Ovary (tissue), 9 donors: ENCODE results near the gene BRD7. TPM values are rescaled to one million over a fixed set of nuclear protein-coding genes. Genes with fewer than 3 reads are reported as not detected.
A peak's percentile ranks its signal among the peaks of the same experiment; 100 is the strongest.

Experiments
- DNase-seq, 5 donors: peaks; one replicate each; pipeline ENCODE4 v3.0.0-alpha.2; 2019 to 2020
- H3K27ac ChIP-seq, 2 donors: fragments of 200-600 bp; one replicate each; pipeline versions ENCODE4 v1.5.1 to v1.8.0; 2019 to 2022
- H3K27me3 ChIP-seq: fragments of 200-600 bp; one replicate; pipeline ENCODE4 v1.8.0; 2022
- H3K36me3 ChIP-seq: fragments of 200-600 bp; sonication (generic); one replicate; pipeline ENCODE4 v1.5.1; 2019
- H3K4me1 ChIP-seq: one replicate; pipeline ENCODE4 v1.8.1; 2013; ENCODE audit warnings: mild to moderate bottlenecking, moderate library complexity; ENCODE audit not compliant: insufficient read depth
- H3K4me3 ChIP-seq: fragments of 200-600 bp; sonication (generic); one replicate; pipeline ENCODE4 v1.5.1; 2017
- H3K9me3 ChIP-seq, 2 donors: fragments of 200-600 bp in 1 of 2; sonication (generic) in 1 of 2; one replicate each; pipeline versions ENCODE4 v1.5.1 to v1.8.1; 2013 to 2019; ENCODE audit warnings: mild to moderate bottlenecking in 1 of 2, moderate library complexity in 1 of 2
- EP300 ChIP-seq: sonication (generic); formaldehyde crosslinking; IDR thresholded peaks from one replicate; pipeline ENCODE4 v1.6.1; 2017; ENCODE audit warnings: antibody characterized with exemption
- POLR2A ChIP-seq: fragments of 450-650 bp; IDR thresholded peaks from one replicate; pipeline ENCODE4 v1.6.1; 2017; ENCODE audit warnings: antibody characterized with exemption, mild to moderate bottlenecking, moderate library complexity
- WGBS, 3 donors: extraction: QIAGEN DNeasy Blood & Tissue Kit in 1 of 3; methylation state at CpG; one replicate each; pipeline versions ENCODE4 v1.1.5 to v1.1.7; 2013 to 2017; 5-methylcytosine and 5-hydroxymethylcytosine counted together
- intact Hi-C, 4 donors: fragments of 100-400 bp; cut with DNase I; formaldehyde crosslinking; loops; one replicate each; pipeline versions ENCODE4 v1.11.0 to v1.15.1; 2022 to 2023
- polyA plus RNA-seq, 2 donors: library from polyadenylated mRNA; stranded (reverse); fragments of 200-250 nt in 1 of 2; fragments of 350-450 nt in 1 of 2; fragmentation: Illumina TruSeq in 1 of 2; extraction: RNeasy Lipid Tissue Mini Kit (QIAGEN cat#74804) in 1 of 2; gene quantifications; one replicate each; pipeline ENCODE4 v1.2.3, GENCODE V29; 2013 to 2014
- total RNA-seq, 7 donors: library from RNA; depleted of rRNA in 2 of 7; stranded (reverse); fragments of >200 nt in 2 of 7; fragmentation: NEBNext Ultra II Directional in 3 of 7; extraction: Animal tissue kit (Norgen Biotek cat#: 25700) in 3 of 7; gene quantifications; one replicate each; pipeline versions ENCODE4 v1.1.0 to v1.2.4, GENCODE V29; 2016 to 2023
- TF ChIP-seq, protein P1 (sequence below), 3 donors: fragments of 450-650 bp in 2 of 3; fragments of 200-600 bp in 1 of 3; IDR thresholded peaks; one replicate each; pipeline versions ENCODE4 v1.5.1 to v1.8.0; 2016 to 2022; ENCODE audit warnings: antibody characterized with exemption in 3 of 3, mild to moderate bottlenecking in 1 of 3
- donor health status: DM: no; HTN: no; CAD: no; lungs with moderate emphysema.
- donor health status: DM: no; HTN: no; CAD: no.
- donor health status: Bipolar disorder and iron deficiency.
- donor health status: DM: yes; HTN: yes; CAD: no.
- donor health status: DM: no; HTN: no; CAD: no.
- donor health status: DM: yes; HTN: yes; CAD: no.

BRD7 gene
- total and polyA plus RNA-seq, 9 donors, result 30.0 to 75.1 (median 53.5) TPM

DNA sequence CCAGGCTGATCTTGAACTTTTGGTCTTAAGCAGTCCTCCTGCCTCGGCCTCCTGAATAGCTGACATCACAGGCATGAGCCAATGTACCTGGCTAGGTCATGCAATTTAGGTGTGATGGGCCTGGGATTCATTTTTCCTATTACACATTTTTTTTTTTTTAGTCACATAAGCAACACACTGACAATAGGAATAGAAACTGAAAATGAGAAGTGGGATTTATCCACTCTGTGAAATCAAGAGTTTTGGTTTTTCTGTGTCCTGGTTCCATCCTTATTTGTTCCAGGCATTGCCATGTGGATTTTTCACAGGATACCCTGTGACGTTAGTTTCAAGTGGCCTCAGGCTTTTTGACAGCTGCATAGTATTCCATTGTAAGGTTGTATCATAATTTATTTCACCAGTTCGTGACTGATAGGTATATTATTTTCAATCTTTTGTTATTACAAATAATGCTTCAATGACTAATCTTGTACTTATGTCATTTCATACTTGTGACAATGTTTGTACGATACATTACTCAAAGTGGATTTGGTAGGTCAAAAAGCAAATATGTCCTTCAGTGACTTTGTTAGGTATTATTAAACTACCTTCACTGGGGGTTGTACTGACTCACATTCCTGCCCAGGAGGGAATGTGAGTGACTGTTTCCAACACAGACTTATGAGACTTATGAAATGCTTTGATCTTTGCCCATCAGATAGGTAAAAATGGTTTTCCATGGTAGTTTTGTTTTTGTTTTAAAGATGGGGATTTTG, 91.8 kb downstream of the BRD7 start:
- WGBS, 3 donors, result 92 to 94% (median 94%) methylated on average over 4 of the region's 4 CpGs
- intact Hi-C loops, result no loop called here
- TF ChIP-seq, protein P1, sequence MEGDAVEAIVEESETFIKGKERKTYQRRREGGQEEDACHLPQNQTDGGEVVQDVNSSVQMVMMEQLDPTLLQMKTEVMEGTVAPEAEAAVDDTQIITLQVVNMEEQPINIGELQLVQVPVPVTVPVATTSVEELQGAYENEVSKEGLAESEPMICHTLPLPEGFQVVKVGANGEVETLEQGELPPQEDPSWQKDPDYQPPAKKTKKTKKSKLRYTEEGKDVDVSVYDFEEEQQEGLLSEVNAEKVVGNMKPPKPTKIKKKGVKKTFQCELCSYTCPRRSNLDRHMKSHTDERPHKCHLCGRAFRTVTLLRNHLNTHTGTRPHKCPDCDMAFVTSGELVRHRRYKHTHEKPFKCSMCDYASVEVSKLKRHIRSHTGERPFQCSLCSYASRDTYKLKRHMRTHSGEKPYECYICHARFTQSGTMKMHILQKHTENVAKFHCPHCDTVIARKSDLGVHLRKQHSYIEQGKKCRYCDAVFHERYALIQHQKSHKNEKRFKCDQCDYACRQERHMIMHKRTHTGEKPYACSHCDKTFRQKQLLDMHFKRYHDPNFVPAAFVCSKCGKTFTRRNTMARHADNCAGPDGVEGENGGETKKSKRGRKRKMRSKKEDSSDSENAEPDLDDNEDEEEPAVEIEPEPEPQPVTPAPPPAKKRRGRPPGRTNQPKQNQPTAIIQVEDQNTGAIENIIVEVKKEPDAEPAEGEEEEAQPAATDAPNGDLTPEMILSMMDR (IDR thresholded peaks at IDR 0.05), result no peak
- TF ChIP-seq POLR2A (no peak), EP300 (no peak)
- H3K36me3 ChIP-seq, result no peaks in the 10 kb centered on the region
- H3K27ac ChIP-seq, result no peak overlapping the region
- DNase-seq, result peak in 1 of 5 donors; percentile 1
- no peaks in the 10 kb centered on the region for H3K4me1 ChIP-seq
- no peaks in the 10 kb centered on the region for H3K9me3 ChIP-seq
- no peaks in the 10 kb centered on the region for H3K27me3 ChIP-seq
- H3K4me3 ChIP-seq, result no peak overlapping the region

DNA sequence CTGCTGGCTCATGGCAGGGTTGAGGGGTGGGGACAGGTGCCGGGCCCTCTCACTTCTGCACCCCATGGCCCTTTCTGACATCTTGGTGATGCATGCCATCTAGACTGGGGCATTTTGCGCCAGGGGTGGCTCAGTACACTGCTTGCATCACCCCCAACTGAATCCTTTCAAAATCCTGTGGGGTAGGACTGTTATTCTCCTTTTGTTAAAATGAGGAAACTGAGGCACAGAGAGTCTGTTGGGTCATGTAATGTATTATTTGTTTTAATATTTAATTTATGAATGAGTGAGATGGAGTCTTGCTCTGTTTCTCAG, 92.5 kb downstream of the BRD7 start:
- WGBS, 3 donors, result 95 to 100% (median 97%) methylated on average over 2 of the region's 2 CpGs
- intact Hi-C loops, result no loop called here
- Histone ChIP-seq H3K27me3 (no peaks in the 10 kb centered on the region), H3K4me3 (no peak overlapping the region), H3K4me1 (no peaks in the 10 kb centered on the region), H3K9me3 (no peaks in the 10 kb centered on the region), H3K36me3 (no peaks in the 10 kb centered on the region), H3K27ac (no peak overlapping the region)
- TF ChIP-seq POLR2A, result no peak
- no peak for TF ChIP-seq EP300
- TF ChIP-seq, protein P1 (IDR thresholded peaks at IDR 0.05), result no peak
- peak in 1 of 5 donors; percentile 29 for DNase-seq

DNA sequence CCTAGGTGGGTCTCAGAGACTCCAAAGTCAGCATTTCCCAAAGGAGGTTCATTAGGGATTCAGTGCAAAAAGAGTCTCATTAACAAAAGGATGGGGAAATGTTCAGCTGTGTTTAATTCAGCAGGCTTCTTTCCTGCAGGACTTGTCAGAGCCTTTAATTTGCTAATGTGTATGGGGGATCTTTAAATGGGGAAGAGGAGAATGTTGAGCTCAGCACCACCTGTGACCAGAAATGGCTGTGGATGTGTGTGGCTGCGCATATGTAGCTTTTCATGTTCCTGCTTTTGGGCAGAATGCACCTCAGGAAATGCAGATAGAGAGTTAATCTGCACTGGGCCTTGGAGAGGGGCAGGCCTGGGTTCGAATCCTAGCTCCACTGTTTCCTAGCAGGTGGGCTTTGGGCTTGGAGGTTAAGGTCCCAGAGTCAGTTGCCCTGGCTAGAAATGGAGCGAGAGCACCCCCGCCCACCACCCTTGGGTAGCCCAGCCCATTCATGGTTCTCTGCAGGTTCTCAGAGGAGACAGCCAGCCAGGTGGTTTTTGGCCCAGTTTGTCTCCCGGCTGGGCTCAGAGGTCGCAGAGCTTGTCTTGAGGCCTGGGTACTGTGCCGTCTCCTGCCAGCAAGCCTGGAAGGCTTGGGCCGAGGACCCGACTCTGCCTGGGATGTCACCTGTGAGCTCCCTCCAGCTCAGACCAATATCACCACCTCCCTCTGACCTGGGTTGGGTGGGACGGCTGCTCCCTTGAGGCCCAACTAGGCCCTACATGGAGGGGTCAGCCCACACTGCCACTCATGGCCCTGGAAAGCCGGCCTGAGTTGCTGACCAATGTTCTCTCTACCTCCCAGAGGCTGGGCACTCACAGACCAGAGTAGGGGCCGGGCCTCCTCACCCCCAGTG, 93.1 kb downstream of the BRD7 start:
- 81 to 83% (median 83%) methylated on average over 11 to 12 of the region's 12 CpGs for WGBS, 3 donors
- no peak overlapping the region for H3K27ac ChIP-seq
- peak in 3 of 5 donors; percentile 6 to 25 (median 6) for DNase-seq
- intact Hi-C loops, result no loop called here
- H3K9me3 ChIP-seq, result no peaks in the 10 kb centered on the region
- no peaks in the 10 kb centered on the region for H3K36me3 ChIP-seq
- no peak for TF ChIP-seq POLR2A
- TF ChIP-seq, protein P1 (IDR thresholded peaks at IDR 0.05), result no peak
- no peak for TF ChIP-seq EP300
- H3K4me1 ChIP-seq, result no peaks in the 10 kb centered on the region
- H3K27me3 ChIP-seq, result no peaks in the 10 kb centered on the region
- H3K4me3 ChIP-seq, result no peak overlapping the region

- no peaks in the 10 kb centered on the region for H3K4me1 ChIP-seq
- H3K9me3 ChIP-seq, result no peaks in the 10 kb centered on the region
- intact Hi-C loops, result no loop called here
- no peaks in the 10 kb centered on the region for H3K27me3 ChIP-seq
- peak in 2 of 5 donors; percentile 10 to 21 for DNase-seq
- 93 to 98% (median 95%) methylated on average over 3 of the region's 3 CpGs for WGBS, 3 donors
- no peak overlapping the region for H3K4me3 ChIP-seq
- H3K36me3 ChIP-seq, result no peaks in the 10 kb centered on the region
- H3K27ac ChIP-seq, result no peak overlapping the region
- TF ChIP-seq POLR2A (no peak), EP300 (no peak)
- TF ChIP-seq, protein P1 (IDR thresholded peaks at IDR 0.05), result no peak
Observed at GRCh38 chr16:50275098-50275415, 93.7 kb downstream of the BRD7 start.
